ENCODE results near the gene UBB.
A peak's percentile ranks its signal among the peaks of the same experiment; 100 is the strongest.

UBB gene

DNA sequence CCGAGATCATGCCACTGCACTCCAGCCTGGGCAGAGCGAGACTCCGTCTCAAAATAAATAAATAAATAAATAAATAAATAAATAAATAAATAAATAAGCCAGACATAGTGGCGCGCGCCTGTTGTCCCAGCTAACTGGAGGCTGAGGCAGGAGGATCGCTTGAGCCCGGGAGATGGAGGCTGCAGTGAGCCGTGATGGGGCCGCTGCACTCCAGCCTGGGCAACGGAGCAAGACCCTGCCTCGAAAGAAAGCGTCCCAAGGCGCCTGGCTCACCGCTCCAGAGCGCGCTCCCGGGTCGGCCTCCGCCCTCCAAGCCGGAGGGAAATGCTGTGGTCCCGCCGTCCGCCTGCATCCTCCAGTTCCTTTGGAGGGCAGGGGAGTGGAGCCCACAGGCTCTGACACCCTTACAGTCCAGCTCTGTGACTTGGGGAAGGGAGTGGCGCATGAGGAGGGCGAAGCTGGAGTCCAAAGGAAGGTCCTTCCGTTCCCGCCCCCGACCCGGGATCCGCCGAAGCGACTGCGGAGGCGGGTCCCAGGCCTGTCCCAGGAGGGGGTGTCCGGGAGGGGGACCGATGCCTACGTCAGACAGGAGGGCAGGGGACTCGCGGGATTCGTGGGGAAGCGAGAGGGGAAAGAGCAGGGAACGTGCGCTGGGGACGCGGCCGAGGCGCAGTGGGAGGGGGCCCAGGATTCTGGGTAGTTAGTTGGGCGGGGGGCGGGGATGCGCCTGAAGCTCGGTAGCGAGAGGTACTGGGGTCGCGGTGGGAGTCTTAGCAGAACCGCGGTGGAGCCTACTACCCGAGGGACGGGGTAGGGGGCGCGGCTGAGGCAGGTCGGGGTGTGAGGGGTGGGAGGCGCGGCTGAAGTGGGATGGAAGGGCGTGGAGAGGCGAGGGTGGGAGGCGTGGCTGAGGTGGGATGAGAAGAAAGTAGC is 26.1 kb downstream of the UBB start:
- TF ChIP-seq, protein P1, sequence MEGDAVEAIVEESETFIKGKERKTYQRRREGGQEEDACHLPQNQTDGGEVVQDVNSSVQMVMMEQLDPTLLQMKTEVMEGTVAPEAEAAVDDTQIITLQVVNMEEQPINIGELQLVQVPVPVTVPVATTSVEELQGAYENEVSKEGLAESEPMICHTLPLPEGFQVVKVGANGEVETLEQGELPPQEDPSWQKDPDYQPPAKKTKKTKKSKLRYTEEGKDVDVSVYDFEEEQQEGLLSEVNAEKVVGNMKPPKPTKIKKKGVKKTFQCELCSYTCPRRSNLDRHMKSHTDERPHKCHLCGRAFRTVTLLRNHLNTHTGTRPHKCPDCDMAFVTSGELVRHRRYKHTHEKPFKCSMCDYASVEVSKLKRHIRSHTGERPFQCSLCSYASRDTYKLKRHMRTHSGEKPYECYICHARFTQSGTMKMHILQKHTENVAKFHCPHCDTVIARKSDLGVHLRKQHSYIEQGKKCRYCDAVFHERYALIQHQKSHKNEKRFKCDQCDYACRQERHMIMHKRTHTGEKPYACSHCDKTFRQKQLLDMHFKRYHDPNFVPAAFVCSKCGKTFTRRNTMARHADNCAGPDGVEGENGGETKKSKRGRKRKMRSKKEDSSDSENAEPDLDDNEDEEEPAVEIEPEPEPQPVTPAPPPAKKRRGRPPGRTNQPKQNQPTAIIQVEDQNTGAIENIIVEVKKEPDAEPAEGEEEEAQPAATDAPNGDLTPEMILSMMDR (IDR thresholded peaks at IDR 0.05; ENCODE audit: insufficient read depth, low read depth, low read length, missing control alignments): no peak
- peak; percentile 78 for DNase-seq (ENCODE audit: low read depth)
- H3K4me3 ChIP-seq (ENCODE audit: low read depth, low read length): peak overlapping the region; percentile 62

DNA sequence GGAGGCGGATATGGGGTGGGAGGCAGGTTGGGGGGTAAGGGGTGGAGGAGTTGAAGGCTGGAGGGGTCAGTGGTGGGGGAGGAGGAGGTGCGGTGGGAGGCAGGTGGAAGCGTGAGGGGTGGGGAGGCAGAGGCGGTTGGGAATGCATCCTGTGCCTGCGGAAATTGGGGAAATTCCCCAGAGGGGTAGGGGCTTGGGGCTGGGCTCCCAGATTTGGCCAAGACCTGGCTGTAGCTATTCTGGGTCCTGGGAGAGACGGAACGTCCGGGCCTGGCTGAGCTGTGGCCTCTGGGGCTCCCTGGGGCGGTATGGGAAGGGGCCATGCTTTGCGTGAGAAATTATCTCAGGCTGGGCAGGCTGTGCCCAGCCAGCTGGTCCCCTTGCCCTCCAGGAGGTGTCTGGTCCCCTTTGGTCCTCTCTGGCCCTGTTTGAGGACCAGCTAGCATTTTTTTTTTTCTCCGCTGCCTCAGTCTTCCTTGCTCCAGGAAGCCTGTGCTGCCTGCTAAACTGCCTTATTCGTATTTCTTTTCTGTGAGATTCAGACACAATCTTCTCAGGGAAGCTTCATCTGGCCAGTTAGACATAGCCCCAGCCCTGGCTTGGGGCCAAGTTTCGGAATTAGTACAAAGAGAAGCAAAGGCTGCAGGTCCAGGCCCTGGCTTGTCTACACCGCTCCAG is 27.2 kb downstream of the UBB start:
- peak; percentile 98 for DNase-seq (ENCODE audit: low read depth)
- peak overlapping the region; percentile 53 for H3K4me3 ChIP-seq (ENCODE audit: low read depth, low read length)
- TF ChIP-seq, protein P1 (IDR thresholded peaks at IDR 0.05; ENCODE audit: insufficient read depth, low read depth, low read length, missing control alignments): no peak

DNA sequence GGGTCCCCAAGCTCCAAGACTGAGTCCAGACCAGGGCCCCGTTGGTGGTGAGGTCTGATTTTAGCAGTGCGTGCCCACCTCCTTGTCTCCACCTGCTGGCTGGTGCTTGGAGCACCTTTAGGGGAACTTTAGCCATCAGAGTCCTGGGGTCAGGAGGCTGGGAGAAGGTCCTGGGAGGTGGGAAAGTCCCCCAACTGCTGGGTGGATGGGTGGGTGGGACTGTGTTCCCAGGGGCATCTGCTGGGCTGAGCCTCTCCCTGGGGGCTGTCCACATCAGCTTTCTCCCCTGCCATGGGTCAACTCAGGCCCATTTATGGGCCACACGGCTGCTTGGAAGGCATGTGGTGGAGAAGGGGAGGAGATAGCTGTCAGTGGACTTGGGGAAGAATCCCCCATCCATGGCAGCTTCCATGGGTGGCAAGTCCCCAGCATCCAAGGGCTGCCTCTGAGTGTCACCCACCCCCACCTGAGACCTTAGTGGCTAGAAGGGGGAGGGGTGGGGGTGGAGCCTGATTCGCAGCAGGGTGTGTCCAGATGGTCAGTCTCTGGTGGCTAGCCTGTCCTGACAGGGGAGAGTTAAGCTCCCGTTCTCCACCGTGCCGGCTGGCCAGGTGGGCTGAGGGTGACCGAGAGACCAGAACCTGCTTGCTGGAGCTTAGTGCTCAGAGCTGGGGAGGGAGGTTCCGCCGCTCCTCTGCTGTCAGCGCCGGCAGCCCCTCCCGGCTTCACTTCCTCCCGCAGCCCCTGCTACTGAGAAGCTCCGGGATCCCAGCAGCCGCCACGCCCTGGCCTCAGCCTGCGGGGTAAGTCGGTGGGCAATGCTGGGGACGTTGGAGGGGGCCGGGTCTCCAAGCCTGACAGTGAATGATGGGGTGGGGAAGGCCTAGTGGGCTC is 34.4 kb downstream of the UBB start, which contains the start of gene TRPV2:
Gene TRPV2, plus strand, starts transcription at position 541 of the 894 bp plus-strand sequence. CDS start 2,098 bp downstream, outside the sequence.
- DNase-seq (ENCODE audit: low read depth): peak; percentile 86
- TF ChIP-seq, protein P1 (IDR thresholded peaks at IDR 0.05; ENCODE audit: insufficient read depth, low read depth, low read length, missing control alignments): peak; percentile 91
- peak within 1 kb of the TSS; percentile 92 for H3K4me3 ChIP-seq (ENCODE audit: low read depth, low read length)

DNA sequence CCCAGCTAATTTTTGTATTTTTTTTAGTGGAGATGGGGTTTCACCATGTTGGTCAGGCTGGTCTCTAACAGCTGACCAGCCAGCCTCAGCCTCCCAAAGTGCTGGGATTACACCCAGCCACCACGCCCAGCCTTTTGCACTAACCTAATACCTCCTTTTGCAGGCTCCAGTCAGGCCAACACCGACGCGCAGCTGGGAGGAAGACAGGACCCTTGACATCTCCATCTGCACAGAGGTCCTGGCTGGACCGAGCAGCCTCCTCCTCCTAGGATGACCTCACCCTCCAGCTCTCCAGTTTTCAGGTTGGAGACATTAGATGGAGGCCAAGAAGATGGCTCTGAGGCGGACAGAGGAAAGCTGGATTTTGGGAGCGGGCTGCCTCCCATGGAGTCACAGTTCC is 36.5 kb downstream of the UBB start:
- TF ChIP-seq, protein P1 (IDR thresholded peaks at IDR 0.05; ENCODE audit: insufficient read depth, low read depth, low read length, missing control alignments): no peak
- peak overlapping the region; percentile 92 for H3K4me3 ChIP-seq (ENCODE audit: low read depth, low read length)
- no peak for DNase-seq (ENCODE audit: low read depth)

DNA sequence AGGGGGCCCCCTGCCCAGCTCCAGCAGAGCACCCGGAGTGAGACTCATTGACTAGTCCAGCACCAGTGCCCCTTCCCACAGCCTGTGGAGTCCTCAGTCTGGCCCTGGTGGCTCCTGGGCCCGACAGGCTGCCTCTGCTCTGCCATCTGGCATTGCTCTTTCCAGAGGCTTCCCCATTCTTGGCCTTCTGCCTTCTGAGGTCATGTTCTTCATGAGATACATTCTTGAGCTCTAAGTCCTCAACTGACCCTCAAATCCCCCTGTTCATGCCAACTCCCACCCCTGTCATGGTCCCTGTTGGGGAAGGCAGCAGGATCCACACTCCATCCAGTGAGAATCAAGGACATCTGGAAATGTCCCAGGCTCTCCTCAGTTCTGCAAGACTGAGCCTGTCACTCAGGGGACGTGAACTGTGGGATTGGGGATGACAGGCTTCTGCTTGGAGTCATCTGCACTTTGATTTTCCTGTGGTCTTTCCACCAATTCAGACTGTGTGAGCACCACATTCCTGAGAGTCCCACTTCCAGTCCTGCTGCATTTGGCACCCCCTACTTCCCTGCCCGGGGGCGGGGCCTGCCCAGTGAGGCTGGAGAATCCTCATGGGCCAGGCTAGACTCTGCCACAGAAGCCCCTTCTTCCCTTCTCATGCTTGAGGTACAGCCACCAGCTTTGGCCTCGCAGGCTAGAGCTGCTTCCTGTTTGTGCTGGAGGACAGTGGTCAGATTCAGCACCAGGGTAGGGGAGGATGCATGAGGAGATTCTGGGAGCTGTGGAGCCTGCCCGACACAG is 37.2 kb downstream of the UBB start:
- TF ChIP-seq, protein P1 (IDR thresholded peaks at IDR 0.05; ENCODE audit: insufficient read depth, low read depth, low read length, missing control alignments): no peak
- peak overlapping the region; percentile 92 for H3K4me3 ChIP-seq (ENCODE audit: low read depth, low read length)

DNA sequence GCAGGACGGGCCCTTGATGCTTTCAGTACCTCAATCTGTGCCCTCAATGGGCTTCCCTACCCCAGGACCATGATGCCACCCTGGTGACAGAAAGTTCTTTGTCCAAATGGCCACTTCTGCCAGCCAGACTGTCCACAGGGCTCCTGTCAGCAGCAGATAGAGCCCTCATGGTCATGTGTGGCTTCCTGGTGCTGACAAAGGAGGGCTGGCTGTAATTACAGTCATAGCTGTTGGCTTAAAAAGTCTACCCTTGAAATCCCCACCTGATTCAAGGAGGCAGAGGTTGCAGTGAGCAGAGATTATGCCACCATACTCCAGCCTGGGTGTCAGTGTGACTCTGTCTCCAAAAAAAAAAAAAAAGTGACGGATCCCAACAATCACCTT is 37.8 kb downstream of the UBB start:
- TF ChIP-seq, protein P1 (IDR thresholded peaks at IDR 0.05; ENCODE audit: insufficient read depth, low read depth, low read length, missing control alignments): no peak
- H3K4me3 ChIP-seq (ENCODE audit: low read depth, low read length): peak overlapping the region; percentile 92
- DNase-seq (ENCODE audit: low read depth): peak; percentile 45

More for the DNA sequence above, 37.2 kb downstream of the UBB start:
- no peak for DNase-seq (ENCODE audit: low read depth)

Data from GM12865 (cell line).